IPS DF 4.7 (cell line): ENCODE data around the gene UBAP1.
"Not testable (repeated sequence)": the region's sequence is repeated elsewhere in the genome, so short reads cannot be mapped to it uniquely, and the experiment has no call there.

Experiments used
- DNase-seq: peaks from one replicate; pipeline ENCODE4 v3.0.0-alpha.2; 2013; ENCODE audit warnings: low spot score; ENCODE audit errors: extremely low read depth

UBAP1 gene

GRCh38 chr9:34224349-34224748 lies 45.5 kb downstream of the UBAP1 start:
- DNase-seq: no peak

- not testable (repeated sequence) for DNase-seq
Observed at GRCh38 chr9:34226144-34226760, 47.4 kb downstream of the UBAP1 start.

- DNase-seq: no peak
Observed at GRCh38 chr9:34227445-34227844, 48.6 kb downstream of the UBAP1 start.

- no peak for DNase-seq
Observed at GRCh38 chr9:34230556-34230955, 51.7 kb downstream of the UBAP1 start.

GRCh38 chr9:34232201-34232600 lies 53.4 kb downstream of the UBAP1 start:
- DNase-seq: no peak

GRCh38 chr9:34233672-34234071 lies 54.8 kb downstream of the UBAP1 start:
- no peak for DNase-seq

- no peak for DNase-seq
Observed at GRCh38 chr9:34237836-34238235, 59.0 kb downstream of the UBAP1 start.

- no peak for DNase-seq
Observed at GRCh38 chr9:34240006-34240405, 61.2 kb downstream of the UBAP1 start.

GRCh38 chr9:34242830-34243229 lies 64.0 kb downstream of the UBAP1 start:
- DNase-seq: no peak

- DNase-seq: not testable (repeated sequence)
Observed at GRCh38 chr9:34245212-34245611, 66.4 kb downstream of the UBAP1 start.

GRCh38 chr9:34246453-34246852 lies 67.6 kb downstream of the UBAP1 start:
- DNase-seq: no peak

GRCh38 chr9:34247782-34248181 lies 68.9 kb downstream of the UBAP1 start:
- not testable (repeated sequence) for DNase-seq

GRCh38 chr9:34249274-34249673 lies 70.4 kb downstream of the UBAP1 start:
- no peak for DNase-seq

GRCh38 chr9:34250721-34251120 lies 71.9 kb downstream of the UBAP1 start:
- DNase-seq: no peak

- DNase-seq: no peak
Observed at GRCh38 chr9:34252016-34252415, 73.2 kb downstream of the UBAP1 start.

- peak; percentile 30 for DNase-seq
Observed at GRCh38 chr9:34252670-34253459, 74.0 kb downstream of the UBAP1 start.

GRCh38 chr9:34253460-34253837 lies 74.6 kb downstream of the UBAP1 start:
- DNase-seq: no peak

GRCh38 chr9:34254141-34254913 lies 75.5 kb downstream of the UBAP1 start:
- DNase-seq: no peak

GRCh38 chr9:34254966-34255825 lies 76.4 kb downstream of the UBAP1 start:
- DNase-seq: no peak

GRCh38 chr9:34256104-34256503 lies 77.3 kb downstream of the UBAP1 start:
- DNase-seq: no peak

- DNase-seq: no peak
Observed at GRCh38 chr9:34256987-34257585, 78.2 kb downstream of the UBAP1 start.
